ENCODE measurements around the gene ADIPOR2. TPM values are rescaled to one million over a fixed set of nuclear protein-coding genes. Genes with fewer than 3 reads are reported as not detected.

The ADIPOR2 gene
- total RNA-seq, 1 donor from 2014 or later: 29.6 TPM

GRCh38 chr12:1804545-1805332, 113.9 kb downstream of the ADIPOR2 start:
- no peak overlapping the region for H3K9ac ChIP-seq
- peak overlapping the region; percentile 44 for H2AFZ ChIP-seq (replicated peaks)
- H3K4me1 ChIP-seq: no peaks in the 10 kb centered on the region
- Mint-ChIP-seq H3K9me3 (peaks cover 2% of the 10 kb centered on the region), H3K27me3 (ENCODE audit: insufficient read depth, low read depth) (peaks cover 11% of the 10 kb centered on the region), H3K4me1 (peaks cover 26% of the 10 kb centered on the region), H3K36me3 (peaks cover 2% of the 10 kb centered on the region), H3K27ac (peak overlapping the region; percentile 90), H3K4me3 (no peak overlapping the region)
- H4K20me1 ChIP-seq (ENCODE audit: low read depth): no peaks in the 10 kb centered on the region
- peak; percentile 91 for DNase-seq (ENCODE audit: low spot score)
- H3K36me3 ChIP-seq: no peaks in the 10 kb centered on the region
- H3K79me2 ChIP-seq (ENCODE audit: low read depth): no peaks in the 10 kb centered on the region
- no peaks in the 10 kb centered on the region for H3K9me3 ChIP-seq (ENCODE audit: low read depth)
- no peak overlapping the region for H3K27ac ChIP-seq
- H3K27me3 ChIP-seq: no peaks in the 10 kb centered on the region
- no peak overlapping the region for H3K4me2 ChIP-seq
- no peaks in the 10 kb centered on the region for H3F3A ChIP-seq (ENCODE audit: low read depth)
- no peak overlapping the region for H3K4me3 ChIP-seq
- TF ChIP-seq, protein P1, sequence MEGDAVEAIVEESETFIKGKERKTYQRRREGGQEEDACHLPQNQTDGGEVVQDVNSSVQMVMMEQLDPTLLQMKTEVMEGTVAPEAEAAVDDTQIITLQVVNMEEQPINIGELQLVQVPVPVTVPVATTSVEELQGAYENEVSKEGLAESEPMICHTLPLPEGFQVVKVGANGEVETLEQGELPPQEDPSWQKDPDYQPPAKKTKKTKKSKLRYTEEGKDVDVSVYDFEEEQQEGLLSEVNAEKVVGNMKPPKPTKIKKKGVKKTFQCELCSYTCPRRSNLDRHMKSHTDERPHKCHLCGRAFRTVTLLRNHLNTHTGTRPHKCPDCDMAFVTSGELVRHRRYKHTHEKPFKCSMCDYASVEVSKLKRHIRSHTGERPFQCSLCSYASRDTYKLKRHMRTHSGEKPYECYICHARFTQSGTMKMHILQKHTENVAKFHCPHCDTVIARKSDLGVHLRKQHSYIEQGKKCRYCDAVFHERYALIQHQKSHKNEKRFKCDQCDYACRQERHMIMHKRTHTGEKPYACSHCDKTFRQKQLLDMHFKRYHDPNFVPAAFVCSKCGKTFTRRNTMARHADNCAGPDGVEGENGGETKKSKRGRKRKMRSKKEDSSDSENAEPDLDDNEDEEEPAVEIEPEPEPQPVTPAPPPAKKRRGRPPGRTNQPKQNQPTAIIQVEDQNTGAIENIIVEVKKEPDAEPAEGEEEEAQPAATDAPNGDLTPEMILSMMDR (IDR thresholded peaks at IDR 0.05): no peak
- TF ChIP-seq EZH2 (IDR thresholded peaks at IDR 0.05): no peak
- no peak for TF ChIP-seq EZH2phosphoT487 (IDR thresholded peaks at IDR 0.05)

DNA sequence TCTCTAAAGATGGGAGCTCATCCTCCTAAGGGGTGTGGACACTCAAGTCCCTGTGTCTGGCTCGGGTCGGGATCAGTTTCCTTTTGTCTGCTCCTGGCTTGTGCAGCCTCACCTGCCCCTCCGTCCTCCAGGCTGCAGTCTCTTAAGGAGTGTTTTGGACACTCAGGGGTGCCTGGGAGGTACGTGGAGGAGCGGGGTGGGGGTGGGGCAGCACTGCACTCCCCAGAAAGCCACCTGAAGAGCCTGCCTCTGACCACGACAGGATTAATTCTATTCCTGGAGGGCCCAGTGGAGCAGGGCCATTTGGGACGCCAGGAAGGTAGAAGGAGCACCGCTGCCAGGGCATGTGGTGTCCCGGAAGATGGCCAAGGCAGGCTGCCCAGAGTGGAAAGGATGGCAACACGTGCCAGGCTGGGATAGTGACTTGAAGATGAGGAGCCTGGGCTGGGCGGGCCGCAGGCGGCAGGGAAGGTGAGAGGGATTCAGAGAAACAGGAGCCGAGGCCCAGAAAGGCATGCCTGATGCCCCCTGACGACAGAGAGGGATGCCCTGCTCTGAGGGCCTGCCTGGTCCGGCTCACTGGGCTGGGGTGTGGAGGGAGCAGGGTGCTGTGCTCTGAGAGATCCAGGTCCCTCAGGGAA, 114.7 kb downstream of the ADIPOR2 start:
- Histone ChIP-seq H3K4me1 (no peaks in the 10 kb centered on the region), H3F3A (ENCODE audit: low read depth) (no peaks in the 10 kb centered on the region), H3K27me3 (no peaks in the 10 kb centered on the region), H4K20me1 (ENCODE audit: low read depth) (no peaks in the 10 kb centered on the region), H3K9me3 (ENCODE audit: low read depth) (no peaks in the 10 kb centered on the region), H3K36me3 (no peaks in the 10 kb centered on the region), H3K79me2 (ENCODE audit: low read depth) (no peaks in the 10 kb centered on the region), H3K4me3 (no peak overlapping the region), H3K9ac (no peak overlapping the region), H3K4me2 (no peak overlapping the region), H3K27ac (no peak overlapping the region), H2AFZ (replicated peaks) (no peak overlapping the region)
- peaks cover 2% of the 10 kb centered on the region for H3K36me3 Mint-ChIP-seq
- no peak for DNase-seq (ENCODE audit: low spot score)
- no peak overlapping the region for H3K4me3 Mint-ChIP-seq
- H3K4me1 Mint-ChIP-seq: peaks cover 31% of the 10 kb centered on the region
- peaks cover 2% of the 10 kb centered on the region for H3K9me3 Mint-ChIP-seq
- H3K27me3 Mint-ChIP-seq (ENCODE audit: insufficient read depth, low read depth): peaks cover 11% of the 10 kb centered on the region
- H3K27ac Mint-ChIP-seq: no peak overlapping the region
- TF ChIP-seq, protein P1 (IDR thresholded peaks at IDR 0.05): no peak
- TF ChIP-seq EZH2 (IDR thresholded peaks at IDR 0.05) (no peak), EZH2phosphoT487 (IDR thresholded peaks at IDR 0.05) (no peak)

DNA sequence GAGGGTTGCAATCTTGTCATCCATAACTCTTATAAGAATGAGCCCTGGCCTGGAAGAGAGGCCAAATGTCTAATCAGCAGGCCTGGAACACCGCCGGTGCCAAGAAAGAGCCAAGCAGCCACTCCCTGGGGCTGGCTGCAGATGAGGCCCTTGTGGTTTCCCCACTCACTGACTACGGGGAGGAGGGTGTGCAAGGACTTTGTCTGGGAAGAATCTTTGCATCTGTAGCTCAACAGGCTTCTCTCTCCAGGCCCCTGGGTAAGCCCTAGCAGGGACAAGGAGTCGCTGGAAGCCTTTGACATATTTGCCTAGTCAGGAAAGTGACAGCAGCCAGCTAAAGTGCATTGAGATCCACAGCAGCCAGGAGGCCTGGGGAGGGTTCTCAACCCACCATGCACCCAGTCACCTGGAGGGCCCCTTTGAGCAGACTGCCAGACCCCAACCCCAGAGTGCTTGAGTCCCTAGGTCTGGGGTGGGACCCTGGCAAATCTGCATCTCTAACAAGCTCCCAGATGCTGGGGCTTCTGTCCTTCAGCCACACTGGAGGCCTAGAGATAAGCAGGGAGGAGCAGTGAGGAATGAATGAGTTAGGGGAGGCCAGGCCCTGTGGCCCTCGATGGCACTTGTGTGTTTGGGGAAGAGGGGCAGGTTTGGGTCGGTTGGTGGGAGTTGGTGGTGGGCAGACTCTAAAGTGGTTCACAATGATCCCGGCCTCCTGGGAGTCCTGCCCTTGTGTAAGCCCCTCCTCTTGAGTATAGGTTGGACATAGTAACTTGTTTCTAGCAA, 115.6 kb downstream of the ADIPOR2 start:
- no peak for DNase-seq (ENCODE audit: low spot score)
- H3K4me3 Mint-ChIP-seq: no peak overlapping the region
- no peak overlapping the region for H3K9ac ChIP-seq
- H3K9me3 Mint-ChIP-seq: peaks cover 2% of the 10 kb centered on the region
- no peak overlapping the region for H2AFZ ChIP-seq (replicated peaks)
- no peak overlapping the region for H3K4me2 ChIP-seq
- H3F3A ChIP-seq (ENCODE audit: low read depth): no peaks in the 10 kb centered on the region
- no peak for TF ChIP-seq EZH2phosphoT487 (IDR thresholded peaks at IDR 0.05)
- TF ChIP-seq EZH2 (IDR thresholded peaks at IDR 0.05): no peak
- TF ChIP-seq, protein P1 (IDR thresholded peaks at IDR 0.05): no peak
- no peaks in the 10 kb centered on the region for H3K36me3 ChIP-seq
- H3K27ac Mint-ChIP-seq: no peak overlapping the region
- no peak overlapping the region for H3K4me3 ChIP-seq
- no peaks in the 10 kb centered on the region for H3K27me3 ChIP-seq
- no peaks in the 10 kb centered on the region for H4K20me1 ChIP-seq (ENCODE audit: low read depth)
- peaks cover 29% of the 10 kb centered on the region for H3K4me1 Mint-ChIP-seq
- H3K27me3 Mint-ChIP-seq (ENCODE audit: insufficient read depth, low read depth): peaks cover 10% of the 10 kb centered on the region
- H3K36me3 Mint-ChIP-seq: peaks cover 2% of the 10 kb centered on the region
- H3K27ac ChIP-seq: no peak overlapping the region
- H3K9me3 ChIP-seq (ENCODE audit: low read depth): no peaks in the 10 kb centered on the region
- no peaks in the 10 kb centered on the region for H3K4me1 ChIP-seq
- H3K79me2 ChIP-seq (ENCODE audit: low read depth): no peaks in the 10 kb centered on the region

All from neural progenitor cell (in vitro differentiated cells).